Measurements from ENCODE around the gene SNRPN. TPM values are rescaled to one million over a fixed set of nuclear protein-coding genes. Genes with fewer than 3 reads are reported as not detected.
"Not testable (repeated sequence)": the region's sequence is repeated elsewhere in the genome, so short reads cannot be mapped to it uniquely, and the experiment has no call there.

SNRPN gene
- total and polyA plus RNA-seq, 9 of the 15 experiments (the other 6 are each of a cell fraction or from before 2014, with no cell fraction given), result 0.04 to 0.78 (median 0.23) TPM; not detected in 2

- CTCF ChIA-PET (ENCODE audit: low intra/inter-chr PET ratio); H3K4me3 ChIP-seq; H3K27me3 ChIP-seq (ENCODE audit: control insufficient read depth in 2 of 2, insufficient read depth in 2 of 2, low read length in 2 of 2); POLR2A ChIA-PET; ATAC-seq; H3K36me3 ChIP-seq (ENCODE audit: control insufficient read depth, insufficient read depth, low read length); FAIRE-seq; H3K4me2 ChIP-seq (ENCODE audit: insufficient read depth, low read length); in situ Hi-C loops (cut with MboI); H2AFZ ChIP-seq (ENCODE audit: low read depth, low read length); H3K9ac ChIP-seq (ENCODE audit: insufficient read depth in 1 of 2, low read depth in 2 of 2, low read length in 2 of 2); H3K9me3 ChIP-seq (replicated peaks; ENCODE audit: control insufficient read depth, insufficient read depth, low read depth, low read length); intact Hi-C loops (cut with micrococcal nuclease); H3K79me2 ChIP-seq (ENCODE audit: control insufficient read depth, insufficient read depth, low read length); BruUV-seq (replicated peaks); H4K20me1 ChIP-seq (replicated peaks; ENCODE audit: control insufficient read depth, insufficient read depth, low read length); H3K27ac ChIP-seq (ENCODE audit: extremely low read depth, low read depth, low read length); DNase-seq (ENCODE audit: extremely low read depth in 1 of 4, low spot score in 3 of 4); H3K4me1 ChIP-seq (replicated peaks in 1 of 2; ENCODE audit: control insufficient read depth in 2 of 2, insufficient read depth in 2 of 2, low read length in 2 of 2); H3K9me1 ChIP-seq (ENCODE audit: control insufficient read depth, insufficient read depth, low read length): not testable (repeated sequence)
- 0% methylated on average over 6 of the region's 6 CpGs for WGBS (ENCODE audit: insufficient coverage, low coverage, missing lambda C conversion rate)
Measured at GRCh38 chr15:24922781-24923180, 32.0 kb upstream of the SNRPN start.

DNA sequence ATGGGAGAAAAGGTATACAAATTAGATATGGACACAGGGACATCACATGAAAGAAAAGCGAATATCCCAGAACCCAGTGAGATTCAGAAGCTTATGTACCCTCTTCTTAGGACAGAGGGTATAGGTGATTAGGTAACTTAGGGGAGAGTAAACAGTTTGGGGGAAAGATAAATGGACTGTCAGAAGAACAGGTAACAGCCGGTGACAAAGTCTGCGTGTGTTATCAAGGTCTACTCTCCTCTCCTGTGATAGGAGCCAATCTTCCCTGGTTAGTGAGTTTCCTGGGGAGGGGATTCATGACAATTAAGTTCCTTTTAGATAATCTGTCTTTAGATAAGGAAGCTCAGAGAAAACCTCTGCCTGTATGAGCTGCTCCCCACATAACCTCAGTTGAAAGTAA, 30.6 kb upstream of the SNRPN start:
- no TSS peak for BruUV-seq (replicated peaks)
- TF ChIP-seq ZBTB5 (IDR thresholded peaks at IDR 0.05), result no peak
- no peak for TF ChIP-seq ZC3H8 (IDR thresholded peaks at IDR 0.05)
- TF ChIP-seq JUN (IDR thresholded peaks at IDR 0.05; ENCODE audit: borderline replicate concordance, low read depth, low read length), result no peak
- no peak for TF ChIP-seq JUN (CRISPR knock-in tag; IDR thresholded peaks at IDR 0.05; ENCODE audit: borderline replicate concordance)
- TF ChIP-seq, protein P1, sequence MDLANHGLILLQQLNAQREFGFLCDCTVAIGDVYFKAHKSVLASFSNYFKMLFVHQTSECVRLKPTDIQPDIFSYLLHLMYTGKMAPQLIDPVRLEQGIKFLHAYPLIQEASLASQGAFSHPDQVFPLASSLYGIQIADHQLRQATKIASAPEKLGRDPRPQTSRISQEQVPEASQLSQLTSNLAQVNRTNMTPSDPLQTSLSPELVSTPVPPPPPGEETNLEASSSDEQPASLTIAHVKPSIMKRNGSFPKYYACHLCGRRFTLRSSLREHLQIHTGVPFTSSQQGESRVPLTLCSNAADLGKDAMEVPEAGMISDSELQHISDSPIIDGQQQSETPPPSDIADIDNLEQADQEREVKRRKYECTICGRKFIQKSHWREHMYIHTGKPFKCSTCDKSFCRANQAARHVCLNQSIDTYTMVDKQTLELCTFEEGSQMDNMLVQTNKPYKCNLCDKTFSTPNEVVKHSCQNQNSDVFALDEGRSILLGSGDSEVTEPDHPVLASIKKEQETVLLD (IDR thresholded peaks at IDR 0.05), result no peak
- no peak for TF ChIP-seq WHSC1 (IDR thresholded peaks at IDR 0.05; ENCODE audit: low read length)
- no peak overlapping the region for H3K4me3 ChIP-seq
- no peak overlapping the region for H3K4me2 ChIP-seq (ENCODE audit: insufficient read depth, low read length)
- H3K36me3 ChIP-seq (ENCODE audit: control insufficient read depth, insufficient read depth, low read length), result no peaks in the 10 kb centered on the region
- ATAC-seq (no peak), FAIRE-seq (no peak), DNase-seq (ENCODE audit: extremely low read depth in 1 of 4, low spot score in 3 of 4) (no peak)
- POLR2A ChIA-PET, result interaction anchor here (1.4 kb wide), 1 partner anchor 10 kb away, joined by 8 read pairs; no protein-coding TSS in a partner anchor
- no peaks in the 10 kb centered on the region for H3K9me1 ChIP-seq (ENCODE audit: control insufficient read depth, insufficient read depth, low read length)
- CTCF ChIA-PET (ENCODE audit: low intra/inter-chr PET ratio), result no interaction called here
- 0% methylated on average over 3 of the region's 3 CpGs for WGBS (ENCODE audit: insufficient coverage, low coverage, missing lambda C conversion rate)
- H2AFZ ChIP-seq (ENCODE audit: low read depth, low read length), result no peak overlapping the region
- no peak overlapping the region for H3K9ac ChIP-seq (ENCODE audit: insufficient read depth in 1 of 2, low read depth in 2 of 2, low read length in 2 of 2)
- H3K27ac ChIP-seq (ENCODE audit: extremely low read depth, low read depth, low read length), result no peak overlapping the region
- in situ Hi-C loops (cut with MboI), result no loop called here
- H3K79me2 ChIP-seq (ENCODE audit: control insufficient read depth, insufficient read depth, low read length), result no peaks in the 10 kb centered on the region
- no peaks in the 10 kb centered on the region for H3K9me3 ChIP-seq (replicated peaks; ENCODE audit: control insufficient read depth, insufficient read depth, low read depth, low read length)
- H3K4me1 ChIP-seq (replicated peaks in 1 of 2; ENCODE audit: control insufficient read depth in 2 of 2, insufficient read depth in 2 of 2, low read length in 2 of 2), result no peaks in the 10 kb centered on the region
- no peaks in the 10 kb centered on the region for H3K27me3 ChIP-seq (ENCODE audit: control insufficient read depth in 2 of 2, insufficient read depth in 2 of 2, low read length in 2 of 2)
- H4K20me1 ChIP-seq (replicated peaks; ENCODE audit: control insufficient read depth, insufficient read depth, low read length), result no peaks in the 10 kb centered on the region
- intact Hi-C loops (cut with micrococcal nuclease), result no loop called here
